Mammary epithelial cell (primary cell): ENCODE data around the gene EIF4H.

Source experiments
- EZH2 ChIP-seq: IDR thresholded peaks from 2 replicates; pipeline ENCODE4 v1.6.1; 2012; ENCODE audit warnings: low read length, inconsistent platforms, borderline replicate concordance
- TF ChIP-seq, protein P1 (sequence below), 2 donors: IDR thresholded peaks in 1 of 2; conservative IDR thresholded peaks in 1 of 2; 2 replicates each; pipeline ENCODE4 v1.5.1; 2011 to 2012; ENCODE audit warnings: inconsistent platforms in 2 of 2, low read length in 2 of 2, mild to moderate bottlenecking in 2 of 2, control low read depth in 1 of 2, low read depth in 1 of 2; ENCODE audit not compliant: insufficient read depth in 1 of 2; ENCODE audit errors: extremely low read depth in 1 of 2

DNA sequence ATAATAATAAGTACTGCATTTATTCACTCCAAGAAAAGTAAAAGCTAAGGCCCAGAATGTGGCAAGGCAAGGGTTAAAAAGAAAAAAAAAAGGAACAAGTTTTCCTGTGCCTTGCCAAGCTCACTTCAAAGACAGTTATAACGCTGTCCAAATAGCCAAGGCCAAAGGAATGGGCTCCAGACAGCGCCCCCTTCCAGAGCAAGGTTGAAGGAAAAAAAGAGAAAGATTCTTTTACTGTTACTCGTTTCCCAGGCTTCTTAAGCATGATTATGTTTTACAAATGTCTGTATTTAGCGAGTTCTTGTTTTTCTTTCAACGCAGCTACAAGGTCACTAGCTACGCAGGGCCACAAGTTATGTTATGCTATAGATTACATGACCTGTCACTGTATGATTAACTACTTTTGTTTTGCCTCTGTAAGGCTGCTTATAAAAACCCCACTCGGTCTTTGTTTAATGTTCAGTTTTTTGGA is 9.1 kb upstream of the EIF4H start:
- TF ChIP-seq, protein P1, sequence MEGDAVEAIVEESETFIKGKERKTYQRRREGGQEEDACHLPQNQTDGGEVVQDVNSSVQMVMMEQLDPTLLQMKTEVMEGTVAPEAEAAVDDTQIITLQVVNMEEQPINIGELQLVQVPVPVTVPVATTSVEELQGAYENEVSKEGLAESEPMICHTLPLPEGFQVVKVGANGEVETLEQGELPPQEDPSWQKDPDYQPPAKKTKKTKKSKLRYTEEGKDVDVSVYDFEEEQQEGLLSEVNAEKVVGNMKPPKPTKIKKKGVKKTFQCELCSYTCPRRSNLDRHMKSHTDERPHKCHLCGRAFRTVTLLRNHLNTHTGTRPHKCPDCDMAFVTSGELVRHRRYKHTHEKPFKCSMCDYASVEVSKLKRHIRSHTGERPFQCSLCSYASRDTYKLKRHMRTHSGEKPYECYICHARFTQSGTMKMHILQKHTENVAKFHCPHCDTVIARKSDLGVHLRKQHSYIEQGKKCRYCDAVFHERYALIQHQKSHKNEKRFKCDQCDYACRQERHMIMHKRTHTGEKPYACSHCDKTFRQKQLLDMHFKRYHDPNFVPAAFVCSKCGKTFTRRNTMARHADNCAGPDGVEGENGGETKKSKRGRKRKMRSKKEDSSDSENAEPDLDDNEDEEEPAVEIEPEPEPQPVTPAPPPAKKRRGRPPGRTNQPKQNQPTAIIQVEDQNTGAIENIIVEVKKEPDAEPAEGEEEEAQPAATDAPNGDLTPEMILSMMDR (conservative IDR thresholded peaks at IDR 0.05 in 1 of 2, IDR thresholded peaks at IDR 0.05 in 1 of 2; ENCODE audit: extremely low read depth in 1 of 2, insufficient read depth in 1 of 2, low read depth in 1 of 2, low read length in 2 of 2), result peak in 1 of 2 donors; percentile 28
- no peak for TF ChIP-seq EZH2
